T-cell (primary cell): ENCODE measurements around the gene CNPY3. TPM values are rescaled to one million over a fixed set of nuclear protein-coding genes. Genes with fewer than 3 reads are reported as not detected.

ENCODE experiments used
- ATAC-seq, 4 experiments: fragments of 200-7000 bp in 3 of 4; fragments of 150-1000 bp in 1 of 4; cut with Tn5 transposase; replicated peaks in 1 of 4; 1 replicate in 3 of 4; 2 replicates in 1 of 4; pipeline ENCODE4 v1.10.0; 2021; ENCODE audit warnings: moderate library complexity in 3 of 4, mild to moderate bottlenecking in 2 of 4, moderate number of reproducible peaks in 1 of 4
- CTCF ChIA-PET, 2 donors: fragments of 300-600 bp; sonication (Branson Sonifier 250); formaldehyde crosslinking; loops; one replicate each; lab custom pipeline; 2022; ENCODE audit warnings: antibody characterized with exemption in 2 of 2; lab: Charles Lee
- POLR2A ChIA-PET, 2 donors: fragments of 300-600 bp; sonication (Branson Sonifier 250); formaldehyde crosslinking; loops; one replicate each; lab custom pipeline; 2022; ENCODE audit warnings: antibody characterized with exemption in 2 of 2; lab: Charles Lee
- DNase-seq, 35 experiments: peaks; one replicate each; pipeline versions ENCODE4 v3.0.0 to v3.0.0-alpha.2; 2013 to 2023
- H3K27ac ChIP-seq: one replicate; pipeline ENCODE4 v1.5.1; 2013; ENCODE audit warnings: low read length
- H3K27me3 ChIP-seq, 2 experiments: replicated peaks in 1 of 2; 1 replicate in 1 of 2; 2 replicates in 1 of 2; pipeline versions ENCODE4 v1.6.1 to v1.7.0; 2013; ENCODE audit warnings: low read length in 1 of 2, mixed read lengths in 1 of 2; ENCODE audit not compliant: control insufficient read depth in 2 of 2, insufficient read depth in 2 of 2; ENCODE audit errors: extremely low read depth in 1 of 2
- H3K36me3 ChIP-seq, 2 donors: 1 replicate in 1 of 2; 2 replicates in 1 of 2; pipeline versions ENCODE4 v1.6.1 to v1.7.0; 2013; ENCODE audit warnings: low read length in 1 of 2; ENCODE audit not compliant: control insufficient read depth in 2 of 2, insufficient read depth in 1 of 2; ENCODE audit errors: extremely low read depth in 1 of 2
- H3K4me1 ChIP-seq, 2 experiments: 1 replicate in 1 of 2; 2 replicates in 1 of 2; pipeline versions ENCODE4 v1.6.1 to v1.7.0; 2013; ENCODE audit warnings: low read length in 2 of 2, mixed read lengths in 1 of 2; ENCODE audit not compliant: insufficient read depth in 2 of 2, control insufficient read depth in 1 of 2; ENCODE audit errors: extremely low read depth in 1 of 2
- H3K4me3 ChIP-seq, 2 donors: 1 replicate in 1 of 2; 2 replicates in 1 of 2; pipeline versions ENCODE4 v1.5.1 to v1.7.0; 2013; ENCODE audit warnings: mild to moderate bottlenecking in 2 of 2, low read length in 1 of 2, moderate library complexity in 1 of 2; ENCODE audit not compliant: control insufficient read depth in 1 of 2; ENCODE audit errors: extremely low read depth in 1 of 2
- H3K9me3 ChIP-seq: 2 replicates; pipeline ENCODE4 v1.7.0; 2013
- H3K27ac Mint-ChIP-seq, 2 donors: one replicate each; pipeline ENCODE4 v1.8.0; 2020 to 2021; ENCODE audit warnings: mild to moderate bottlenecking in 2 of 2, mixed read lengths in 2 of 2
- H3K27me3 Mint-ChIP-seq, 2 donors: one replicate each; pipeline ENCODE4 v1.8.0; 2021 to 2022; ENCODE audit warnings: mixed read lengths in 2 of 2
- H3K36me3 Mint-ChIP-seq: one replicate; pipeline ENCODE4 v1.8.0; 2021; ENCODE audit warnings: mixed read lengths
- H3K4me1 Mint-ChIP-seq, 3 donors: one replicate each; pipeline ENCODE4 v1.8.0; 2020 to 2022; ENCODE audit warnings: mixed read lengths in 3 of 3, mild to moderate bottlenecking in 1 of 3
- H3K4me3 Mint-ChIP-seq, 3 donors: one replicate each; pipeline ENCODE4 v1.8.0; 2020 to 2022; ENCODE audit warnings: mild to moderate bottlenecking in 3 of 3, mixed read lengths in 3 of 3, moderate library complexity in 3 of 3
- H3K9me3 Mint-ChIP-seq, 3 donors: one replicate each; pipeline ENCODE4 v1.8.0; 2020 to 2022; ENCODE audit warnings: mixed read lengths in 3 of 3
- WGBS: methylation state at CpG from one replicate; pipeline ENCODE4 v1.1.5; 2013; ENCODE audit warnings: missing lambda C conversion rate; ENCODE audit not compliant: insufficient coverage; 5-methylcytosine and 5-hydroxymethylcytosine counted together
- total RNA-seq, 35 experiments: library from RNA in 6 of 35; stranded (reverse) in 6 of 35; fragments of 120-200 nt in 1 of 35; gene quantifications; one replicate each; pipeline versions ENCODE4 v1.2.1 to v1.2.4 and lab custom pipeline; 2013 to 2026

CNPY3 gene
- total RNA-seq, 5 donors from 2014 or later (not counting 1 experiment from before 2014, with no cell fraction given): 51.2 to 86.2 (median 79.4) TPM

DNA sequence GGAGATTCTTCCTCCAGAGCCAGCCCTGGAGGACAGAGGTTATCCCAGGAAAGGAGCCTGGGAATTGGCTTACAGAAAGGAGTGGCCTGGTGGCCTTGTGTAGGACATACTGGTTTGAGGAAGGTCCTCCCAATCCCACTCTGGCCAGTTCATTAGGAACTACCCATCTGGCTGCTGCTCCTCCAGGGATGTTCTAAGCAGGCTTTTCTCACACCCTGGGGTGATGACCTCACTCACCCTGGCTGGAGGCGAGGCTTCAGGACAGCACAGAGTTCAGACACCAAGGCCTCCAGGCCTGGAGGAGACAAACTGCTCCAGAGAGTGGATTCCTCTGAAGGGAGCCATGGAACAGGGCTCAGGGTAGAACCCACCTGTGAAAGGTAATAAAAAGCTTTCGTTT, 40.2 kb downstream of the CNPY3 start:
- no peak overlapping the region for H3K27ac Mint-ChIP-seq
- Histone ChIP-seq H3K27ac (no peak overlapping the region), H3K4me3 (no peak overlapping the region), H3K36me3 (peaks cover 6 to 64% of the 10 kb centered on the region in 2 donors), H3K9me3 (no peaks in the 10 kb centered on the region), H3K4me1 (no peaks in the 10 kb centered on the region), H3K27me3 (no peaks in the 10 kb centered on the region)
- H3K36me3 Mint-ChIP-seq: peaks cover 24% of the 10 kb centered on the region
- ATAC-seq (no peak), DNase-seq (no peak)
- peaks cover 0 to 4% (median 4%) of the 10 kb centered on the region in 3 donors for H3K4me1 Mint-ChIP-seq
- ChIA-PET CTCF (no interaction called here), POLR2A (no interaction called here)
- no peaks in the 10 kb centered on the region for H3K9me3 Mint-ChIP-seq
- H3K27me3 Mint-ChIP-seq: no peaks in the 10 kb centered on the region
- WGBS: 100% methylated on average over 1 of the region's 2 CpGs
- H3K4me3 Mint-ChIP-seq: no peak overlapping the region

DNA sequence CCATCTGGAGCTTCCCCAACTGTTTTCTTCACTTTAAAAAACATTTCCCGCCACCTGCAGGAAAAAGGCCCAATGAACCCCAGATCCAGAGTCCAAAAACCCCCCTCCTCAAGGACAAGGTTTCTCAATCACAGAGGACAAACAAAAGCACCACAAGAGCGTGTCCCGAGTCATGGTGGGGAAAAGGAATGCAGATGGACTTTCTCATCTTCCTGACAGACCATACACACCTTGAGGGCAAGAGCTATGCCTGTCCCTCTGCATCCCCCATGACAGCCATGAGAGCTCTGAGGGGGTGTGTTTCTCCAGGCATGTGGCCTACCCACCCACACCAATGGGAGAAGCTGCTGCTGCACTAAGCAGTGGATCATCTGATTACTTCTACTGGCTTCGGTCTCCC, 40.7 kb downstream of the CNPY3 start:
- H3K27ac Mint-ChIP-seq: no peak overlapping the region
- H3K9me3 Mint-ChIP-seq: no peaks in the 10 kb centered on the region
- no peak overlapping the region for H3K4me3 Mint-ChIP-seq
- ATAC-seq (no peak), DNase-seq (no peak)
- H3K4me1 Mint-ChIP-seq: peaks cover 0 to 7% (median 5%) of the 10 kb centered on the region in 3 donors
- CTCF ChIA-PET: no interaction called here
- Histone ChIP-seq H3K27me3 (no peaks in the 10 kb centered on the region), H3K9me3 (no peaks in the 10 kb centered on the region), H3K4me1 (peaks cover 0 to 2% of the 10 kb centered on the region in 2 experiments), H3K4me3 (no peak overlapping the region), H3K36me3 (peaks cover 3 to 63% of the 10 kb centered on the region in 2 donors), H3K27ac (no peak overlapping the region)
- POLR2A ChIA-PET: no interaction called here
- no peaks in the 10 kb centered on the region for H3K27me3 Mint-ChIP-seq
- WGBS: no CpG with 5 or more reads among the region's 4 CpGs
- H3K36me3 Mint-ChIP-seq: peaks cover 19% of the 10 kb centered on the region

DNA sequence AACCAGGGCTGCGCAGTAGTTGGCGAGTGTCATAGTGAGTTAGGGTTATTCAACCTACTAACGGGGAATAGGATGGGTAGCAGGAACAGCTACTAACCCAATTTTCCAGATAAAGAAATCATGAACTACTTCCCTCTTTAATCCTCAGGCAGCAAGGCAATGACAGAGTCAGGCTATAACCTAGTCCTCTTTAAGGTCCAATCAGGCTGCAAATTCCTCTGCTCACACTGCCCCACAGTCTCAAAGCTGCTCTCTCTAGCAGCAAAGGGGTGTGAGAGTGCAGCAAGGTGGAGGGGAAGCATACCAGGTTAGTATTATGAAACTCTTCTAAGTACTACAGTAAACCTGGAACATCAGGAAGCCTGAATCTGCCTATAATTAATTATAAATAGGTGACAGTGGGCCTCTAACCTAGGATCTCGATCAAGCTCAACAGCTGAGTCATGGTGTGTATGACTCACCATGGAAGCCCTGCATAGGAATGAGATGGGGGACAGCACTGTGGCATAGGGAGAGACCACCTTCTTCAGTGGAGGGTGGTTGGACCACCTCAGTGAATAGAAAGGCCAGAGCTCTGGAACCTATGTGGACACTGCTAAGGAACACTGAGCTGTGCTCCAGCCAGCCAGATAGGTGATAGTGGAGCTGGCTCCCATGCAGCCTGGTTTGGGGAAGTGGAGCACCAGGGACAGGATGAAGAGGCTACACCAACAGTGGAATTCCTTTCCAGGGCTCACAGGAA, 41.8 kb downstream of the CNPY3 start:
- no peak overlapping the region for H3K27ac Mint-ChIP-seq

DNA sequence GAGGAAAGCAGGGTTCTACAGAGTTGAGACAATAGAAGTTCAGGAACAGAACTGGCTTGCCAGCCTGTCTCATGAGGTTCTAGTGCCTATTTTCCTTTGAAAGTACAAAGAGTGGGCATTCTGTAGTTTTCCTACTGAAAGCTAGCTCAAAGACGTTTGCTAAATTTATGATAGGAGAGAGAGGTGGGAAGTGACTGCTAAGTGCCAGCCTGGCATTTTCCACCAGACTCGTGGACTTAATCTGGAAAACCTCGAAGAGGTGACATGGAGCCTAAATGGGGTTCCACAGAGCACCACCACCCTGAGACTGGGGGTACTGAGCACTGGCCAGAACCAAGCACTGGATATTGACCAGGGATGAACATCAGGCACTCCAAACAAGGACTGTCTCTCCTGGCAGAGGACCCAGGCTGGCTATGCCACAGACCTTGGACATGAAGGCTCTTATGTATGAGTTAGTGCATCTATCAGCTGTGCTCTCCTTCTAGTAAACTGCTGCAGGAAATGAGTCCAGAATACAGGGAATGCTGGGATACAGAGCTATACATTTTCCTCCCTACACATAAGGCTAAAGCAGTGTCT, 42.6 kb downstream of the CNPY3 start:
- 87% methylated on average over 3 of the region's 3 CpGs for WGBS
- POLR2A ChIA-PET: interaction anchor here in 1 of 2 donors (0.6 kb wide), 1 partner anchor 398 kb away, joined by 9 read pairs; the partner anchor contains the start of gene ZNF318
- DNase-seq (no peak), ATAC-seq (no peak)
- no peaks in the 10 kb centered on the region for H3K27me3 Mint-ChIP-seq
- H3K9me3 Mint-ChIP-seq: no peaks in the 10 kb centered on the region
- no peaks in the 10 kb centered on the region for H3K9me3 ChIP-seq
- H3K36me3 Mint-ChIP-seq: peaks cover 11% of the 10 kb centered on the region
- H3K36me3 ChIP-seq: peaks cover 2 to 49% of the 10 kb centered on the region in 2 donors
- no peaks in the 10 kb centered on the region for H3K27me3 ChIP-seq
- H3K4me3 Mint-ChIP-seq: no peak overlapping the region
- no peak overlapping the region for H3K4me3 ChIP-seq
- H3K27ac Mint-ChIP-seq: no peak overlapping the region
- CTCF ChIA-PET: no interaction called here
- H3K27ac ChIP-seq: no peak overlapping the region
- H3K4me1 ChIP-seq: peaks cover 4 to 12% of the 10 kb centered on the region in 2 experiments
- peaks cover 15 to 19% (median 17%) of the 10 kb centered on the region in 3 donors for H3K4me1 Mint-ChIP-seq

More for the DNA sequence above, 41.8 kb downstream of the CNPY3 start:
- WGBS: no CpG with 5 or more reads among the region's 4 CpGs
- H3K4me3 ChIP-seq: no peak overlapping the region
- Mint-ChIP-seq H3K4me1 (peaks cover 8 to 12% (median 11%) of the 10 kb centered on the region in 3 donors), H3K36me3 (peaks cover 14% of the 10 kb centered on the region), H3K4me3 (no peak overlapping the region), H3K9me3 (no peaks in the 10 kb centered on the region), H3K27me3 (no peaks in the 10 kb centered on the region)
- ATAC-seq (no peak), DNase-seq (no peak)
- ChIA-PET POLR2A (interaction anchor here in 1 of 2 donors (1.0 kb wide), 1 partner anchor 13 kb away, joined by 3 read pairs; the partner anchor contains the start of gene PPP2R5D), CTCF (no interaction called here)
- no peak overlapping the region for H3K27ac ChIP-seq
- H3K4me1 ChIP-seq: peaks cover 2 to 9% of the 10 kb centered on the region in 2 experiments
- H3K9me3 ChIP-seq: no peaks in the 10 kb centered on the region
- no peaks in the 10 kb centered on the region for H3K27me3 ChIP-seq
- H3K36me3 ChIP-seq: peaks cover 2 to 57% of the 10 kb centered on the region in 2 donors

DNA sequence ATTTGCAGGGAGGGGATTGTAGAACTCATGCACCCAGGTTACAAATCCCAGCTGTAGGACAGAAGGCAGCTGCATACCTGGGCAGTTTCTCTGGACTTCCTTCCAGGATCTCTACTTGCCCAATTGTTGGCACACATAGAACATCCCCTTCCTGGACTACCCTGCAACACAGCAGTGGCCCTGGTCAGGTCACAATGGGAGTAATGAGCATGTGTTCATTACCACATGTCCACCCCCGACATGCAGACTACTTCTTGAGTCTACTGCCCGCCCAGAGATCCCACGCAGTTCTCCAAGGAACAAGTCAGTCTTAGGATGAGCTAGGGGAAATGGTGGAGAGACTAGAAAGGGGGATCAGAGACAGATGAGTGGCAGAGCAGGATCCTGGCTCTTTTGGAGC, 44.6 kb downstream of the CNPY3 start:
- 95% methylated on average over 3 of the region's 3 CpGs for WGBS

DNA sequence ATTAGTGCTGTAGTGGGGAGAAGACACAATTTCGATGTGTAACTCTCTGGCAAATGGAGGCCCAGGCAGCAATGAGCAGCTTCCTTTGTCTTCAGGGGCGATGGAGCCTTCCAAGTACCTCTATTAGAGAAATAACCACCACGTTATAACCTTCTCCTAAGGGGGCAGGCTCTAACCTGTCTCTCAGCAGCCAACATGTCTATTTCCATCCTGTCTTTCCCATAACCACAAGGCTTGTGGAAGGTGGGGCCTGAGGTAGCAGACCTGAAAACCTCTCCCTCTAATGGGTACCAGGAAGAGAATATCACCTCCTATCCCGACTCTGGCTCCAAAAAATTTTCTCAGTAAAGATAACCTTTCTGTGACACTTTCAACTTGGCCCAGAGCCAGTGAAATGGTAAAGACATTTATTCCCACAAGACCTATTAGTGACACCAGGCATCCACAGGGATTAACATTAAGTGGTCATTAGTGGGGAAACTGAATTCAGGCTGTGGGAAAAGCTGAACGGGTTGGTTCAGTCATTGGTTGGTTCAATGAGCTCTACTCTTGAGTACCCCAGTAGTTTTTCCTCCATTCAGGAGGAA, 45.7 kb downstream of the CNPY3 start:
- DNase-seq: no peak
- peaks cover 0 to 25% of the 10 kb centered on the region in 2 donors for H3K36me3 ChIP-seq
- peaks cover 17 to 36% of the 10 kb centered on the region in 2 experiments for H3K4me1 ChIP-seq
- no peaks in the 10 kb centered on the region for H3K27me3 Mint-ChIP-seq
- H3K4me1 Mint-ChIP-seq: peaks cover 30 to 43% (median 40%) of the 10 kb centered on the region in 3 donors
- no peak for ATAC-seq
- H3K27me3 ChIP-seq: no peaks in the 10 kb centered on the region
- H3K9me3 ChIP-seq: no peaks in the 10 kb centered on the region
- ChIA-PET CTCF (interaction anchor here (0.6 to 0.7 kb wide), 2 partner anchors 54 to 342 kb away, joined by 4 to 6 read pairs; no protein-coding TSS in a partner anchor), POLR2A (interaction anchor here in 1 of 2 donors (0.8 to 1.3 kb wide), 2 partner anchors 10 to 14 kb away, joined by 3 read pairs; no protein-coding TSS in a partner anchor)
- no peaks in the 10 kb centered on the region for H3K9me3 Mint-ChIP-seq
- H3K4me3 ChIP-seq: no peak overlapping the region
- H3K27ac ChIP-seq: no peak overlapping the region
- H3K36me3 Mint-ChIP-seq: peaks cover 7% of the 10 kb centered on the region
- no peak overlapping the region for H3K4me3 Mint-ChIP-seq
- peak overlapping the region in 1 of 2 donors; percentile 72 for H3K27ac Mint-ChIP-seq
- WGBS: no CpG with 5 or more reads among the region's 5 CpGs

More for the DNA sequence above, 44.6 kb downstream of the CNPY3 start:
- Mint-ChIP-seq H3K4me1 (peaks cover 21 to 32% (median 29%) of the 10 kb centered on the region in 3 donors), H3K9me3 (no peaks in the 10 kb centered on the region), H3K36me3 (peaks cover 10% of the 10 kb centered on the region), H3K4me3 (no peak overlapping the region), H3K27me3 (no peaks in the 10 kb centered on the region), H3K27ac (peak overlapping the region in 1 of 2 donors; percentile 24)
- Histone ChIP-seq H3K4me1 (peaks cover 12 to 29% of the 10 kb centered on the region in 2 experiments), H3K9me3 (no peaks in the 10 kb centered on the region), H3K36me3 (peaks cover 2 to 33% of the 10 kb centered on the region in 2 donors), H3K27ac (no peak overlapping the region), H3K4me3 (no peak overlapping the region), H3K27me3 (no peaks in the 10 kb centered on the region)
- ChIA-PET POLR2A (interaction anchor here in 1 of 2 donors (1.3 kb wide), 1 partner anchor 9 kb away, joined by 3 read pairs; no protein-coding TSS in a partner anchor), CTCF (interaction anchor here in 1 of 2 donors (0.6 to 1.3 kb wide), 2 partner anchors 40 to 822 kb away, joined by 3 to 5 read pairs; partner anchors contain the start of genes KLHDC3 and MEA1)
- no peak for DNase-seq
- no peak for ATAC-seq
